Calu3 (cell line): ENCODE data around the gene TSR3. TPM values are rescaled to one million over a fixed set of nuclear protein-coding genes. Genes with fewer than 3 reads are reported as not detected.
A peak's percentile ranks its signal among the peaks of the same experiment; 100 is the strongest.

ENCODE experiments used
- BruUV-seq: library from RNA; stranded (reverse); fragments of 400-500 nt; replicated peaks from 2 replicates; lab custom pipeline; 2021; lab: Mats Ljungman, UMichigan
- CTCF ChIA-PET: fragments of 300-600 bp; sonication (Branson Sonifier 250); formaldehyde crosslinking; loops from one replicate; lab custom pipeline; 2022; ENCODE audit warnings: antibody characterized with exemption; lab: Charles Lee
- DNase-seq: peaks from one replicate; pipeline ENCODE4 v3.0.0; 2022
- H3K27ac Mint-ChIP-seq: one replicate; pipeline ENCODE4 v1.8.0; 2022; ENCODE audit warnings: mixed read lengths; ENCODE audit not compliant: unreplicated experiment
- H3K27me3 Mint-ChIP-seq: one replicate; pipeline ENCODE4 v1.8.0; 2022; ENCODE audit warnings: mixed read lengths; ENCODE audit not compliant: unreplicated experiment
- H3K36me3 Mint-ChIP-seq: one replicate; pipeline ENCODE4 v1.8.0; 2022; ENCODE audit warnings: mild to moderate bottlenecking, moderate library complexity, mixed read lengths; ENCODE audit not compliant: insufficient read depth, unreplicated experiment
- H3K4me1 Mint-ChIP-seq: one replicate; pipeline ENCODE4 v1.8.0; 2022; ENCODE audit warnings: mild to moderate bottlenecking, low read depth, mixed read lengths; ENCODE audit not compliant: unreplicated experiment
- H3K4me3 Mint-ChIP-seq: one replicate; pipeline ENCODE4 v1.8.0; 2022; ENCODE audit warnings: mild to moderate bottlenecking, low read depth, moderate library complexity, mixed read lengths; ENCODE audit not compliant: unreplicated experiment
- H3K9me3 Mint-ChIP-seq: one replicate; pipeline ENCODE4 v1.8.0; 2022; ENCODE audit warnings: low read depth, mixed read lengths; ENCODE audit not compliant: unreplicated experiment
- intact Hi-C: fragments of 100-400 bp; cut with micrococcal nuclease; formaldehyde crosslinking; loops from one replicate; pipeline ENCODE4 v1.10.0; 2022; ENCODE audit not compliant: unreplicated experiment
- total RNA-seq: library from RNA; stranded (reverse); gene quantifications from 2 replicates; pipeline ENCODE4 v1.2.3, GENCODE V29; 2022
- TF ChIP-seq, protein P1 (sequence below): fragments of 200-600 bp; IDR thresholded peaks from one replicate; pipeline ENCODE4 v1.8.0; 2022; ENCODE audit warnings: antibody characterized with exemption; ENCODE audit not compliant: unreplicated experiment

The TSR3 gene
- total RNA-seq, 1 experiment from 2014 or later = 59.4 TPM

DNA sequence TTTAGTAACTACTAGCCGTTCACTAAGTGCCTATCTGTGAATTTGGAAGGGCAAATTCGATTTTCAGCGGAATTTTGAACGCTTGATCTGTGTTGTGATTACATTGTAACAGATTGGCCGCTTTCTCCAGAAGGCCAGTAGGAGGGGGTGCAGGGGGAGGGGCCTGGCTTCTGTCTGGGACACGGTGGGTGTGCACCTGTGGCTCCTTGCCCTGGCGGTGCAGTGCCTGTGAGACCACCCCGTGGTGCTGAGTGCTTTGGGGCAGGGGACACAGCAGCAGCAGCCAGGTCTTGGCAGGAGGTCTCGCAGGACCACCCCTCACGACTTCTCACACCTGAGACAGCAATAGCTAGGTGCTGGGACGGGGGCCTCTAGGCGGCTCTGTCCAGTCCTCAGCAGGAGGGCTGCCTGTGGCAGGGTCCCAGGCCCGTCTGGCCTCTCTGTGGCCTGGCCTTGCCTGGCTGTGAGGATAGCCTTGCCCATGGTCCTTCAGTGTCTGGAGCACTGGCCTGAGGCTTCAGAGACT is 40.4 kb downstream of the TSR3 start:
- no TSS peak for BruUV-seq
- Mint-ChIP-seq H3K27ac (peak overlapping the region; percentile 97), H3K4me1 (peaks cover 20% of the 10 kb centered on the region), H3K27me3 (no peaks in the 10 kb centered on the region), H3K9me3 (no peaks in the 10 kb centered on the region), H3K4me3 (peak overlapping the region; percentile 98), H3K36me3 (peaks cover 91% of the 10 kb centered on the region)
- TF ChIP-seq, protein P1, sequence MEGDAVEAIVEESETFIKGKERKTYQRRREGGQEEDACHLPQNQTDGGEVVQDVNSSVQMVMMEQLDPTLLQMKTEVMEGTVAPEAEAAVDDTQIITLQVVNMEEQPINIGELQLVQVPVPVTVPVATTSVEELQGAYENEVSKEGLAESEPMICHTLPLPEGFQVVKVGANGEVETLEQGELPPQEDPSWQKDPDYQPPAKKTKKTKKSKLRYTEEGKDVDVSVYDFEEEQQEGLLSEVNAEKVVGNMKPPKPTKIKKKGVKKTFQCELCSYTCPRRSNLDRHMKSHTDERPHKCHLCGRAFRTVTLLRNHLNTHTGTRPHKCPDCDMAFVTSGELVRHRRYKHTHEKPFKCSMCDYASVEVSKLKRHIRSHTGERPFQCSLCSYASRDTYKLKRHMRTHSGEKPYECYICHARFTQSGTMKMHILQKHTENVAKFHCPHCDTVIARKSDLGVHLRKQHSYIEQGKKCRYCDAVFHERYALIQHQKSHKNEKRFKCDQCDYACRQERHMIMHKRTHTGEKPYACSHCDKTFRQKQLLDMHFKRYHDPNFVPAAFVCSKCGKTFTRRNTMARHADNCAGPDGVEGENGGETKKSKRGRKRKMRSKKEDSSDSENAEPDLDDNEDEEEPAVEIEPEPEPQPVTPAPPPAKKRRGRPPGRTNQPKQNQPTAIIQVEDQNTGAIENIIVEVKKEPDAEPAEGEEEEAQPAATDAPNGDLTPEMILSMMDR = no peak
- CTCF ChIA-PET = interaction anchor here (0.6 kb wide), 1 partner anchor 31 kb away, joined by 5 read pairs; no protein-coding TSS in a partner anchor
- no peak for DNase-seq
- intact Hi-C loops = no loop called here

- Mint-ChIP-seq H3K27ac (peak overlapping the region; percentile 97), H3K36me3 (peaks cover 87% of the 10 kb centered on the region), H3K4me3 (peak overlapping the region; percentile 98), H3K27me3 (no peaks in the 10 kb centered on the region), H3K9me3 (no peaks in the 10 kb centered on the region), H3K4me1 (peaks cover 20% of the 10 kb centered on the region)
- BruUV-seq = no TSS peak
- CTCF ChIA-PET = interaction anchor here (0.6 kb wide), 1 partner anchor 32 kb away, joined by 5 read pairs; no protein-coding TSS in a partner anchor
- DNase-seq = no peak
- TF ChIP-seq, protein P1 = no peak
- intact Hi-C loops = no loop called here
These were observed 40.9 kb downstream of the TSR3 start for GRCh38 chr16:1310832-1311200.

DNA sequence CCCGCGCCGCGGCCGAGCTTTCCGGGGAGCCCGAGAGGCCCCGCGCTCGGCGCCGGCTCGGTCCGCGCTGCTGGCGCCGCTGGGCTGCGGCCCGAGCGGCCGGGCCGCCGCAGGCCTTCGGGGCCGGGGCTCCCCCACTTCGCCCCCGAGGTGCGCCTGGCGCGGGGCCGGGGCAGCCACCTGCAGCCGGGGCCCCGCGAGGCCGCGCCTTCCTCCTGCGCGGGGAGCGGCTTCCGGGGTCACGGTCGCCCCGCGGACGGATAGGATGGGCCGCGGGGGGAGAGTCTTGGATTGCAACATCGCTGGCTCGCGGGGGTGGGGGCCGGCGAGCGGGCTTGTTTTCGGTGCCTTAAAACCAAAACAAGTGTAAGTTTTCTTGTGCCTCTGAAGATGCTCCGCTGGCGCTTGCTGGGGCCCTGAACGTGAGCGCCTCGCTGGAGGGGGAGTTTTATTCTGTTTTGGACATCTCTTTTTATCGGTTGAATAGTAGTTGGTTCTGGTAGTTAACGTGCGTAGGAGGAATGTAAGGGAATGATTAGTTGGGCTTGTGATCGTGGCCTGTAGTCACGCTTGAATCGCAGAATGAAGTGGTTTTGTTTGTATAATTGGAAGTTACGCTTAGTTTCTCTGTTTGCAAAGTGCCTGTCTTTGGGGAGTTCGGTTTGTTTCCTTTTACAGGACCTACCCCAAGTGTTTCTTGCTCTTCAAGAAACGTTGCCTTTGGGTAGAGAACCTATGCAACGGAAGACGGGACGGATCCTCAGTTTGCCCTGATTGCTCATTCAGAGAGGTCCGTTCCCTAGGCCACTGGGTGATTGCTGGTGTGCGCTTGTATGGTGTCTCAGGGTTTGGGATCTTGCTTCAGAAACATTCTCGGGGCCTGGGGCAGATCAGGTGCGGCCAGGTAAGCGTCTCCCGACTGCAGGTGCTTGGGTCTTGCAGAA is 41.5 kb downstream of the TSR3 start:
- no peaks in the 10 kb centered on the region for H3K27me3 Mint-ChIP-seq
- H3K4me1 Mint-ChIP-seq = peaks cover 20% of the 10 kb centered on the region
- H3K4me3 Mint-ChIP-seq = peak overlapping the region; percentile 98
- CTCF ChIA-PET = interaction anchor here (1.0 kb wide), 1 partner anchor 16 kb away, joined by 3 read pairs; no protein-coding TSS in a partner anchor
- intact Hi-C loops = no loop called here
- BruUV-seq = TSS peak; percentile 88
- TF ChIP-seq, protein P1 = no peak
- peak; percentile 50 for DNase-seq
- H3K27ac Mint-ChIP-seq = peak overlapping the region; percentile 97
- H3K36me3 Mint-ChIP-seq = peaks cover 80% of the 10 kb centered on the region
- no peaks in the 10 kb centered on the region for H3K9me3 Mint-ChIP-seq

- CTCF ChIA-PET = interaction anchor here (0.6 to 1.0 kb wide), 4 partner anchors 10 to 27 kb away, joined by 3 to 5 read pairs (median 3); no protein-coding TSS in a partner anchor
- intact Hi-C loops = no loop called here
- DNase-seq = peak; percentile 98
These were observed 42.4 kb downstream of the TSR3 start, which contains the start of gene UBE2I for GRCh38 chr16:1308977-1309885. Gene UBE2I, plus strand, starts transcription at chr16:1309636. Its CDS starts 4,395 bp downstream, at chr16:1314031.

More at GRCh38 chr16:1308977-1309885, 42.4 kb downstream of the TSR3 start, which contains the start of gene UBE2I:
- Mint-ChIP-seq H3K27ac (peak within 1 kb of the TSS; percentile 98), H3K36me3 (peaks cover 72% of the 10 kb centered on the region), H3K9me3 (no peaks in the 10 kb centered on the region), H3K4me1 (peaks cover 28% of the 10 kb centered on the region), H3K4me3 (peak within 1 kb of the TSS; percentile 98), H3K27me3 (no peaks in the 10 kb centered on the region)
- no TSS peak for BruUV-seq
- TF ChIP-seq, protein P1 = no peak
